A549 (cell line): ENCODE data around the gene GAPDHS.

Experiments used
- CBX8 ChIP-seq: fragments of 200-600 bp; sonication (generic); IDR thresholded peaks from 2 replicates; pipeline ENCODE4 v1.6.1; 2016
- JUN ChIP-seq, 2 experiments: fragments of >200 bp; sonication (Bioruptor Twin); formaldehyde crosslinking; IDR thresholded peaks; 2 replicates in 1 of 2; 3 replicates in 1 of 2; pipeline ENCODE4 v1.6.1; 2016 to 2017
- KDM1A ChIP-seq: fragments of 200-600 bp; sonication (generic); IDR thresholded peaks from 2 replicates; pipeline ENCODE4 v1.6.1; 2016; ENCODE audit warnings: low read depth, mild to moderate bottlenecking
- KDM5A ChIP-seq: fragments of 200-600 bp; sonication (generic); IDR thresholded peaks from 2 replicates; pipeline ENCODE4 v1.6.1; 2016; ENCODE audit warnings: antibody characterized with exemption, mild to moderate bottlenecking
- SMC3 ChIP-seq: fragments of >200 bp; sonication (Bioruptor Twin); formaldehyde crosslinking; IDR thresholded peaks from 3 replicates; pipeline ENCODE4 v1.6.1; 2018; ENCODE audit warnings: inconsistent platforms
- ZNF302 ChIP-seq: fragments of 250-450 bp; sonication (Bioruptor Pico); IDR thresholded peaks from 2 replicates; pipeline ENCODE4 v1.9.0; 2021; ENCODE audit warnings: inconsistent platforms, mild to moderate bottlenecking, moderate library complexity
- TF ChIP-seq, protein P1 (sequence below): fragments of >200 bp; sonication (Bioruptor Twin); formaldehyde crosslinking; IDR thresholded peaks from 3 replicates; pipeline ENCODE4 v1.5.1; 2016
- TF ChIP-seq, protein P2 (sequence below): IDR thresholded peaks from 2 replicates; pipeline ENCODE4 v1.6.1; 2012
- TF ChIP-seq, protein P3 (sequence below): fragments of 450-650 bp; IDR thresholded peaks from 2 replicates; pipeline ENCODE4 v1.6.1; 2014; ENCODE audit warnings: antibody characterized with exemption

DNA sequence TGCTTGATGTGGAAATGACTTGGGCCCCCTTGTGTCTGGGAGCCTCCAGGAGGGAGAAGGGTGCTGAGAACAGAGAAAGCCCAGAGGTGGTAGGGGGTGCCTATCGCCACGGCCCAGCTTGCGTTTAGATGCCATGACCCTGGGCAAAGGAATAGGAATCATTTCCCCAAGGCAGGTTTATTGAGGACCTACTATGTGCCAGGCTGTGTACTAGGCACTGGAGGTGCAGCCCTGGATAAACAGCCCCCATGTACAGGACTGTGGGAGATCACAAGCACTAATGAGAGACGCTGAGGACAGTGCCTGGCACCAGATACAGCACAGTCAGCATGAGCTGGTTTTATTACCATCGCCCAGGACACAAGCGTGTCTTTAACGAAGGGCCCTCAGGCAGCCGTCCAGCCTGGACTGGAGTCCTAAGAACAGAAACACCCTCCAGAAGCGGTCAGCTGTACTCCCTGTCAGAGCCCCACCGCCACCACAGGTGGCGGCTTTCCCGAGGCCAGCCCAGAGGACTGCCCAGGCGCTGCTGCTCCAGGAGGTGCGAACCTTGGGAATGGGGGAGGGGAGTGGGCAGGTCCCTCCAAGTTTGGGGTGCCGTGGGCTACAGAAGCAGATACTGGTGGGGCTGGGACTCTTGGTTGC lies 16.7 kb downstream of the GAPDHS start:
- TF ChIP-seq, protein P1, sequence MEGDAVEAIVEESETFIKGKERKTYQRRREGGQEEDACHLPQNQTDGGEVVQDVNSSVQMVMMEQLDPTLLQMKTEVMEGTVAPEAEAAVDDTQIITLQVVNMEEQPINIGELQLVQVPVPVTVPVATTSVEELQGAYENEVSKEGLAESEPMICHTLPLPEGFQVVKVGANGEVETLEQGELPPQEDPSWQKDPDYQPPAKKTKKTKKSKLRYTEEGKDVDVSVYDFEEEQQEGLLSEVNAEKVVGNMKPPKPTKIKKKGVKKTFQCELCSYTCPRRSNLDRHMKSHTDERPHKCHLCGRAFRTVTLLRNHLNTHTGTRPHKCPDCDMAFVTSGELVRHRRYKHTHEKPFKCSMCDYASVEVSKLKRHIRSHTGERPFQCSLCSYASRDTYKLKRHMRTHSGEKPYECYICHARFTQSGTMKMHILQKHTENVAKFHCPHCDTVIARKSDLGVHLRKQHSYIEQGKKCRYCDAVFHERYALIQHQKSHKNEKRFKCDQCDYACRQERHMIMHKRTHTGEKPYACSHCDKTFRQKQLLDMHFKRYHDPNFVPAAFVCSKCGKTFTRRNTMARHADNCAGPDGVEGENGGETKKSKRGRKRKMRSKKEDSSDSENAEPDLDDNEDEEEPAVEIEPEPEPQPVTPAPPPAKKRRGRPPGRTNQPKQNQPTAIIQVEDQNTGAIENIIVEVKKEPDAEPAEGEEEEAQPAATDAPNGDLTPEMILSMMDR: no peak
- TF ChIP-seq SMC3 (no peak), KDM5A (no peak), JUN (IDR thresholded peaks at IDR 0.05) (peak; percentile 6 to 24; a peak in 1 of 5 replicates), KDM1A (no peak), CBX8 (no peak), ZNF302 (no peak)
- TF ChIP-seq, protein P2, sequence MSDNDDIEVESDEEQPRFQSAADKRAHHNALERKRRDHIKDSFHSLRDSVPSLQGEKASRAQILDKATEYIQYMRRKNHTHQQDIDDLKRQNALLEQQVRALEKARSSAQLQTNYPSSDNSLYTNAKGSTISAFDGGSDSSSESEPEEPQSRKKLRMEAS: no peak
- TF ChIP-seq, protein P3, sequence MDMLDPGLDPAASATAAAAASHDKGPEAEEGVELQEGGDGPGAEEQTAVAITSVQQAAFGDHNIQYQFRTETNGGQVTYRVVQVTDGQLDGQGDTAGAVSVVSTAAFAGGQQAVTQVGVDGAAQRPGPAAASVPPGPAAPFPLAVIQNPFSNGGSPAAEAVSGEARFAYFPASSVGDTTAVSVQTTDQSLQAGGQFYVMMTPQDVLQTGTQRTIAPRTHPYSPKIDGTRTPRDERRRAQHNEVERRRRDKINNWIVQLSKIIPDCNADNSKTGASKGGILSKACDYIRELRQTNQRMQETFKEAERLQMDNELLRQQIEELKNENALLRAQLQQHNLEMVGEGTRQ: no peak
